ENCODE results near the gene MGLL. TPM values are rescaled to one million over a fixed set of nuclear protein-coding genes. Genes with fewer than 3 reads are reported as not detected.

The MGLL gene
- total RNA-seq, 1 donor from 2014 or later = 82.2 TPM

GRCh38 chr3:127849368-127849767 is 27.1 kb upstream of the MGLL start:
- no peak for DNase-seq (ENCODE audit: low read depth)
- TF ChIP-seq CTCF (conservative IDR thresholded peaks at IDR 0.05; ENCODE audit: low read depth, low read length) = no peak
- no peak overlapping the region for H3K4me3 ChIP-seq (ENCODE audit: low read depth, low read length)

- no peak for TF ChIP-seq CTCF (conservative IDR thresholded peaks at IDR 0.05; ENCODE audit: low read depth, low read length)
- H3K4me3 ChIP-seq (ENCODE audit: low read depth, low read length) = no peak overlapping the region
- no peak for DNase-seq (ENCODE audit: low read depth)
These were observed 26.1 kb upstream of the MGLL start for GRCh38 chr3:127848131-127849129.

GRCh38 chr3:127847236-127847720 is 25.0 kb upstream of the MGLL start:
- TF ChIP-seq CTCF (conservative IDR thresholded peaks at IDR 0.05; ENCODE audit: low read depth, low read length) = no peak
- H3K4me3 ChIP-seq (ENCODE audit: low read depth, low read length) = no peak overlapping the region
- DNase-seq (ENCODE audit: low read depth) = no peak

- H3K4me3 ChIP-seq (ENCODE audit: low read depth, low read length) = no peak overlapping the region
- DNase-seq (ENCODE audit: low read depth) = no peak
- no peak for TF ChIP-seq CTCF (conservative IDR thresholded peaks at IDR 0.05; ENCODE audit: low read depth, low read length)
These were observed 24.3 kb upstream of the MGLL start for GRCh38 chr3:127846576-127846975.

- TF ChIP-seq CTCF (conservative IDR thresholded peaks at IDR 0.05; ENCODE audit: low read depth, low read length) = no peak
- no peak overlapping the region for H3K4me3 ChIP-seq (ENCODE audit: low read depth, low read length)
- peak; percentile 35 for DNase-seq (ENCODE audit: low read depth)
These were observed 22.1 kb upstream of the MGLL start for GRCh38 chr3:127844326-127844942.

- H3K4me3 ChIP-seq (ENCODE audit: low read depth, low read length) = no peak overlapping the region
- DNase-seq (ENCODE audit: low read depth) = no peak
- TF ChIP-seq CTCF (conservative IDR thresholded peaks at IDR 0.05; ENCODE audit: low read depth, low read length) = no peak
These were observed 18.4 kb upstream of the MGLL start for GRCh38 chr3:127840671-127841070.
